ENCODE measurements around the gene CEACAM4.

CEACAM4 gene

GRCh38 chr19:41624937-41625336 is 1.9 kb downstream of the CEACAM4 start:
- Histone ChIP-seq H3K36me3 (ENCODE audit: insufficient read depth, low read length) (no peaks in the 10 kb centered on the region), H3K9me3 (ENCODE audit: control insufficient read depth, insufficient read depth, low read length) (no peaks in the 10 kb centered on the region; the same call in 1 of the 2 replicates), H3K4me1 (ENCODE audit: insufficient read depth, low read length) (no peaks in the 10 kb centered on the region), H3K9ac (ENCODE audit: low read depth, low read length) (no peak overlapping the region)

GRCh38 chr19:41624515-41624914 is 2.4 kb downstream of the CEACAM4 start:
- Histone ChIP-seq H3K4me1 (ENCODE audit: insufficient read depth, low read length) (no peaks in the 10 kb centered on the region), H3K9me3 (ENCODE audit: control insufficient read depth, insufficient read depth, low read length) (no peaks in the 10 kb centered on the region), H3K9ac (ENCODE audit: low read depth, low read length) (no peak overlapping the region), H3K36me3 (ENCODE audit: insufficient read depth, low read length) (no peaks in the 10 kb centered on the region)

GRCh38 chr19:41623360-41623759 is 3.5 kb downstream of the CEACAM4 start:
- no peaks in the 10 kb centered on the region for H3K36me3 ChIP-seq (ENCODE audit: insufficient read depth, low read length)
- H3K9ac ChIP-seq (ENCODE audit: low read depth, low read length), result no peak overlapping the region
- no peaks in the 10 kb centered on the region for H3K9me3 ChIP-seq (ENCODE audit: control insufficient read depth, insufficient read depth, low read length)
- no peaks in the 10 kb centered on the region for H3K4me1 ChIP-seq (ENCODE audit: insufficient read depth, low read length)

- H3K4me1 ChIP-seq (ENCODE audit: insufficient read depth, low read length), result no peaks in the 10 kb centered on the region
- H3K9me3 ChIP-seq (ENCODE audit: control insufficient read depth, insufficient read depth, low read length), result no peaks in the 10 kb centered on the region
- no peaks in the 10 kb centered on the region for H3K36me3 ChIP-seq (ENCODE audit: insufficient read depth, low read length)
- no peak overlapping the region for H3K9ac ChIP-seq (ENCODE audit: low read depth, low read length)
These were observed 5.2 kb downstream of the CEACAM4 start for GRCh38 chr19:41621654-41622053.

- Histone ChIP-seq H3K9me3 (ENCODE audit: control insufficient read depth, insufficient read depth, low read length) (no peaks in the 10 kb centered on the region), H3K9ac (ENCODE audit: low read depth, low read length) (no peak overlapping the region)
These were observed 5.6 kb downstream of the CEACAM4 start for GRCh38 chr19:41621226-41621625.

GRCh38 chr19:41620171-41620570 is 6.7 kb downstream of the CEACAM4 start:
- no peaks in the 10 kb centered on the region for H3K4me1 ChIP-seq (ENCODE audit: insufficient read depth, low read length)
- no peak overlapping the region for H3K9ac ChIP-seq (ENCODE audit: low read depth, low read length)
- no peaks in the 10 kb centered on the region for H3K9me3 ChIP-seq (ENCODE audit: control insufficient read depth, insufficient read depth, low read length)
- no peaks in the 10 kb centered on the region for H3K36me3 ChIP-seq (ENCODE audit: insufficient read depth, low read length)

More at GRCh38 chr19:41621226-41621625, 5.6 kb downstream of the CEACAM4 start:
- no peaks in the 10 kb centered on the region for H3K4me1 ChIP-seq (ENCODE audit: insufficient read depth, low read length)
- H3K36me3 ChIP-seq (ENCODE audit: insufficient read depth, low read length), result no peaks in the 10 kb centered on the region

GRCh38 chr19:41619018-41619556 is 7.8 kb downstream of the CEACAM4 start:
- H3K36me3 ChIP-seq (ENCODE audit: insufficient read depth, low read length), result no peaks in the 10 kb centered on the region
- H3K4me1 ChIP-seq (ENCODE audit: insufficient read depth, low read length), result no peaks in the 10 kb centered on the region
- no peaks in the 10 kb centered on the region for H3K9me3 ChIP-seq (ENCODE audit: control insufficient read depth, insufficient read depth, low read length)
- no peak overlapping the region for H3K9ac ChIP-seq (ENCODE audit: low read depth, low read length)

- H3K9ac ChIP-seq (ENCODE audit: low read depth, low read length), result no peak overlapping the region
- no peaks in the 10 kb centered on the region for H3K4me1 ChIP-seq (ENCODE audit: insufficient read depth, low read length)
- H3K36me3 ChIP-seq (ENCODE audit: insufficient read depth, low read length), result no peaks in the 10 kb centered on the region
- no peaks in the 10 kb centered on the region for H3K9me3 ChIP-seq (ENCODE audit: control insufficient read depth, insufficient read depth, low read length)
These were observed 8.7 kb downstream of the CEACAM4 start for GRCh38 chr19:41617941-41618730.

- H3K9ac ChIP-seq (ENCODE audit: low read depth, low read length), result no peak overlapping the region
- no peaks in the 10 kb centered on the region for H3K36me3 ChIP-seq (ENCODE audit: insufficient read depth, low read length)
- no peaks in the 10 kb centered on the region for H3K9me3 ChIP-seq (ENCODE audit: control insufficient read depth, insufficient read depth, low read length)
- no peaks in the 10 kb centered on the region for H3K4me1 ChIP-seq (ENCODE audit: insufficient read depth, low read length)
These were observed 9.9 kb downstream of the CEACAM4 start for GRCh38 chr19:41616792-41617621.

- H3K9me3 ChIP-seq (ENCODE audit: control insufficient read depth, insufficient read depth, low read length), result no peaks in the 10 kb centered on the region
- H3K36me3 ChIP-seq (ENCODE audit: insufficient read depth, low read length), result no peaks in the 10 kb centered on the region
- H3K9ac ChIP-seq (ENCODE audit: low read depth, low read length), result no peak overlapping the region
- H3K4me1 ChIP-seq (ENCODE audit: insufficient read depth, low read length), result no peaks in the 10 kb centered on the region
These were observed 11.7 kb downstream of the CEACAM4 start for GRCh38 chr19:41615207-41615606.

GRCh38 chr19:41612483-41612882 is 14.4 kb downstream of the CEACAM4 start:
- H3K9ac ChIP-seq (ENCODE audit: low read depth, low read length), result no peak overlapping the region
- no peaks in the 10 kb centered on the region for H3K36me3 ChIP-seq (ENCODE audit: insufficient read depth, low read length)
- no peaks in the 10 kb centered on the region; the same call in 1 of the 2 replicates for H3K9me3 ChIP-seq (ENCODE audit: control insufficient read depth, insufficient read depth, low read length)

GRCh38 chr19:41610789-41611188 is 16.1 kb downstream of the CEACAM4 start:
- H3K36me3 ChIP-seq (ENCODE audit: insufficient read depth, low read length), result no peaks in the 10 kb centered on the region
- no peak overlapping the region for H3K9ac ChIP-seq (ENCODE audit: low read depth, low read length)
- no peaks in the 10 kb centered on the region for H3K4me1 ChIP-seq (ENCODE audit: insufficient read depth, low read length)
- no peaks in the 10 kb centered on the region; the same call in 1 of the 2 replicates for H3K9me3 ChIP-seq (ENCODE audit: control insufficient read depth, insufficient read depth, low read length)

More at GRCh38 chr19:41612483-41612882, 14.4 kb downstream of the CEACAM4 start:
- H3K4me1 ChIP-seq (ENCODE audit: insufficient read depth, low read length), result no peaks in the 10 kb centered on the region

- Histone ChIP-seq H3K9ac (ENCODE audit: low read depth, low read length) (no peak overlapping the region), H3K36me3 (ENCODE audit: insufficient read depth, low read length) (no peaks in the 10 kb centered on the region), H3K4me1 (ENCODE audit: insufficient read depth, low read length) (no peaks in the 10 kb centered on the region), H3K9me3 (ENCODE audit: control insufficient read depth, insufficient read depth, low read length) (no peaks in the 10 kb centered on the region; the same call in 1 of the 2 replicates)
These were observed 19.2 kb downstream of the CEACAM4 start for GRCh38 chr19:41607668-41608067.

GRCh38 chr19:41606215-41606837 is 20.5 kb downstream of the CEACAM4 start:
- no peaks in the 10 kb centered on the region for H3K36me3 ChIP-seq (ENCODE audit: insufficient read depth, low read length)
- H3K9me3 ChIP-seq (ENCODE audit: control insufficient read depth, insufficient read depth, low read length), result no peaks in the 10 kb centered on the region; the same call in 1 of the 2 replicates
- H3K4me1 ChIP-seq (ENCODE audit: insufficient read depth, low read length), result no peaks in the 10 kb centered on the region
- no peak overlapping the region for H3K9ac ChIP-seq (ENCODE audit: low read depth, low read length)
